ENCODE results near the gene FAM110D.

The FAM110D gene

DNA sequence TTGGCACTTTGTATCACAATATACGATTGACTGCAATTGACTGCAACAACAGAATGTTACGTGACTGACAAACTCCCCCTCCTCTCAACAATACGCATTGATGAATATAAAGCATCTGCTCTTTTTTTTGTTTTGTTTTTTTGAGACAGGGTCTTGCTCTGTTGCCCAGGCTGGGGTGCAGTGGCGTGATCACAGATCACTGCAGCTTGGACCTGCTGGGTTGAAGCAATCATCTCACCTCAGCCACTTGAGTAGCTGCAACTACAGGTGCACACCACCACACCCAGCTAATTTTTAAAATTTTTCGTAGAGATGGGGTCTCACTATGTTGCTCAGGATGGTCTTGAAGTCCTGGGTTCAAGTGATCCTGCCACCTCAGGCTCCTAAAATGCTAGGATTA lies 53.8 kb downstream of the FAM110D start:
- H3K4me3 ChIP-seq (ENCODE audit: low read length), result no peak overlapping the region
- no peaks in the 10 kb centered on the region for H3F3A ChIP-seq (ENCODE audit: control insufficient read depth, insufficient read depth)
- H3K27me3 ChIP-seq (ENCODE audit: control insufficient read depth, low read length), result peaks cover 17% of the 10 kb centered on the region
- no peak overlapping the region for H3K4me2 ChIP-seq (ENCODE audit: low read length)
- no peaks in the 10 kb centered on the region for H3K36me3 ChIP-seq (ENCODE audit: control insufficient read depth, low read length)
- no peaks in the 10 kb centered on the region for H3K4me1 ChIP-seq (ENCODE audit: control insufficient read depth, low read length)
- no peaks in the 10 kb centered on the region for H4K20me1 ChIP-seq (ENCODE audit: control insufficient read depth, insufficient read depth, low read depth, low read length)
- no peak overlapping the region for H3K27ac ChIP-seq (ENCODE audit: low read depth, low read length)
- no peaks in the 10 kb centered on the region for H3K9me3 ChIP-seq (ENCODE audit: control insufficient read depth, insufficient read depth, low read length)
- H3K79me2 ChIP-seq (ENCODE audit: control insufficient read depth, low read length), result no peaks in the 10 kb centered on the region
- no peaks in the 10 kb centered on the region for H3K9me2 ChIP-seq (replicated peaks; ENCODE audit: control insufficient read depth, low read length)
- TF ChIP-seq, protein P1, sequence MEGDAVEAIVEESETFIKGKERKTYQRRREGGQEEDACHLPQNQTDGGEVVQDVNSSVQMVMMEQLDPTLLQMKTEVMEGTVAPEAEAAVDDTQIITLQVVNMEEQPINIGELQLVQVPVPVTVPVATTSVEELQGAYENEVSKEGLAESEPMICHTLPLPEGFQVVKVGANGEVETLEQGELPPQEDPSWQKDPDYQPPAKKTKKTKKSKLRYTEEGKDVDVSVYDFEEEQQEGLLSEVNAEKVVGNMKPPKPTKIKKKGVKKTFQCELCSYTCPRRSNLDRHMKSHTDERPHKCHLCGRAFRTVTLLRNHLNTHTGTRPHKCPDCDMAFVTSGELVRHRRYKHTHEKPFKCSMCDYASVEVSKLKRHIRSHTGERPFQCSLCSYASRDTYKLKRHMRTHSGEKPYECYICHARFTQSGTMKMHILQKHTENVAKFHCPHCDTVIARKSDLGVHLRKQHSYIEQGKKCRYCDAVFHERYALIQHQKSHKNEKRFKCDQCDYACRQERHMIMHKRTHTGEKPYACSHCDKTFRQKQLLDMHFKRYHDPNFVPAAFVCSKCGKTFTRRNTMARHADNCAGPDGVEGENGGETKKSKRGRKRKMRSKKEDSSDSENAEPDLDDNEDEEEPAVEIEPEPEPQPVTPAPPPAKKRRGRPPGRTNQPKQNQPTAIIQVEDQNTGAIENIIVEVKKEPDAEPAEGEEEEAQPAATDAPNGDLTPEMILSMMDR (IDR thresholded peaks at IDR 0.05; ENCODE audit: low read depth, low read length, poor library complexity, severe bottlenecking), result no peak

DNA sequence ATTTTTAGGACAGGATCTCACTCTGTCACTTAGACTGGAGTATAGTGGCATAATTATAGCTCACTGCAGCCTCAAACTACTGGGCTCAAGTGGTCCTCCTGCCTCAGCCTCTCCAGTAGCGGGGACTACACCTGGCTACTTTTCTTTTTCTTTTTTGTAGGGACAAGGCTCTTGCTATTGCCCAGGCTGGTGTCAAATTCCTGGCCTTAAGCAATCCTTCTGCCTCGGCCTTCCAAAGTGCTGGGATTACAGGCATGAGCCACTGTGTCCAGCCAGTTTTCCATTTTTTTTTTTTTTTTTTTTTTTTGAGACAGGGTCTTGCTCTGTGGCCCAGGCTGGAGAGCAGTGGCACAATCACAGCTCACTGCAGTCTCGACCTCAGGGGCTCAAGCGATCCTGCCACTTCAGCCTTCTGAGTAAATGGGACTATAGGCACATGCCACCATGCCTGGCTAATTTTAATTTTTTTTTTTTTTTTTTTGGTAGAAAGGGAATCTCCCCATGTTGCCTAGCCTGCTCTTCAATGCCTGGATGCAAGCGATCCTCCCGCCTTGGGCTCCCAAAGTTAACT lies 54.5 kb downstream of the FAM110D start:
- no peaks in the 10 kb centered on the region for H3K79me2 ChIP-seq (ENCODE audit: control insufficient read depth, low read length)

More for the DNA sequence above, 54.5 kb downstream of the FAM110D start:
- TF ChIP-seq, protein P1 (IDR thresholded peaks at IDR 0.05; ENCODE audit: low read depth, low read length, poor library complexity, severe bottlenecking), result no peak
- no peak for TF ChIP-seq EZH2phosphoT487 (IDR thresholded peaks at IDR 0.05; ENCODE audit: borderline replicate concordance, low read length)
- Histone ChIP-seq H3K4me3 (ENCODE audit: low read length) (no peak overlapping the region), H3K36me3 (ENCODE audit: control insufficient read depth, low read length) (no peaks in the 10 kb centered on the region), H3K9me3 (ENCODE audit: control insufficient read depth, insufficient read depth, low read length) (no peaks in the 10 kb centered on the region), H3K27me3 (ENCODE audit: control insufficient read depth, low read length) (peaks cover 17% of the 10 kb centered on the region), H3K4me1 (ENCODE audit: control insufficient read depth, low read length) (no peaks in the 10 kb centered on the region), H3K27ac (ENCODE audit: low read depth, low read length) (no peak overlapping the region), H3F3A (ENCODE audit: control insufficient read depth, insufficient read depth) (no peaks in the 10 kb centered on the region), H4K20me1 (ENCODE audit: control insufficient read depth, insufficient read depth, low read depth, low read length) (no peaks in the 10 kb centered on the region), H3K4me2 (ENCODE audit: low read length) (no peak overlapping the region), H3K9me2 (replicated peaks; ENCODE audit: control insufficient read depth, low read length) (no peaks in the 10 kb centered on the region)
